H1 (cell line): ENCODE measurements around the gene QPCT. TPM values are rescaled to one million over a fixed set of nuclear protein-coding genes. Genes with fewer than 3 reads are reported as not detected.

Experiments
- CTCF ChIA-PET: fragments of 300-600 bp; sonication (Branson Sonifier 250); formaldehyde crosslinking; loops from one replicate; lab custom pipeline; 2021; ENCODE audit not compliant: partially characterized antibody; lab: Charles Lee
- POLR2A ChIA-PET: fragments of 300-600 bp; sonication (Branson Sonifier 250); formaldehyde crosslinking; loops from one replicate; lab custom pipeline; 2021; ENCODE audit warnings: inconsistent platforms; ENCODE audit not compliant: partially characterized antibody; lab: Charles Lee
- DNase-seq, 2 experiments: peaks; one replicate each; pipeline versions ENCODE4 v3.0.0 to v3.0.0-alpha.2; 2010 to 2022; ENCODE audit warnings: low spot score in 2 of 2, low read depth in 1 of 2, mixed read lengths in 1 of 2
- FAIRE-seq: peaks from 2 replicates; lab custom pipeline; 2011; peaks lifted over from hg19 to GRCh38; lab: Jason Lieb, UNC
- H2AFZ ChIP-seq: 2 replicates; pipeline ENCODE4 v1.8.1; 2012; ENCODE audit warnings: low read length, inconsistent platforms
- H2AK5ac ChIP-seq: 2 replicates; pipeline ENCODE4 v1.6.1; 2013; ENCODE audit warnings: low read depth, low read length
- H2BK120ac ChIP-seq: replicated peaks from 2 replicates; pipeline ENCODE3; 2013; ENCODE audit warnings: low read depth, low read length, inconsistent platforms
- H2BK12ac ChIP-seq: 2 replicates; pipeline ENCODE4 v1.6.1; 2013; ENCODE audit warnings: low read depth, low read length
- H2BK15ac ChIP-seq: 2 replicates; pipeline ENCODE4 v1.6.1; 2013; ENCODE audit warnings: low read length
- H2BK20ac ChIP-seq: 2 replicates; pipeline ENCODE4 v1.6.1; 2013; ENCODE audit warnings: low read length
- H2BK5ac ChIP-seq: 2 replicates; pipeline ENCODE4 v1.6.1; 2013; ENCODE audit warnings: low read depth, low read length
- H3K14ac ChIP-seq: 2 replicates; pipeline ENCODE4 v1.6.1; 2013; ENCODE audit warnings: inconsistent platforms; ENCODE audit not compliant: insufficient read length
- H3K18ac ChIP-seq: 2 replicates; pipeline ENCODE4 v1.6.1; 2013; ENCODE audit warnings: low read length; ENCODE audit errors: extremely low read depth
- H3K23ac ChIP-seq: 2 replicates; pipeline ENCODE4 v1.6.1; 2013; ENCODE audit warnings: inconsistent platforms; ENCODE audit not compliant: insufficient read length
- H3K23me2 ChIP-seq: 2 replicates; pipeline ENCODE4 v1.6.1; 2013; ENCODE audit warnings: low read depth, low read length
- H3K27ac ChIP-seq: 2 replicates; pipeline ENCODE4 v1.6.1; 2011; ENCODE audit warnings: low read depth, low read length, inconsistent platforms
- H3K27me3 ChIP-seq, 4 experiments: replicated peaks in 1 of 4; 1 replicate in 1 of 4; 2 replicates in 3 of 4; pipeline versions ENCODE4 v1.6.1 to v1.8.1; 2011 to 2013; ENCODE audit warnings: low read length in 3 of 4, mild to moderate bottlenecking in 3 of 4, inconsistent platforms in 2 of 4, mixed read lengths in 2 of 4, moderate library complexity in 1 of 4; ENCODE audit not compliant: control insufficient read depth in 3 of 4, insufficient read depth in 3 of 4; ENCODE audit errors: extremely low read depth in 1 of 4
- H3K36me3 ChIP-seq, 4 experiments: 2 replicates each; pipeline versions ENCODE4 v1.6.1 to v1.8.1; 2011 to 2013; ENCODE audit warnings: mild to moderate bottlenecking in 4 of 4, low read length in 3 of 4, moderate library complexity in 2 of 4, control low read depth in 1 of 4, inconsistent platforms in 1 of 4; ENCODE audit not compliant: insufficient read depth in 4 of 4, control insufficient read depth in 2 of 4
- H3K4ac ChIP-seq: replicated peaks from 2 replicates; pipeline ENCODE3; 2013; ENCODE audit warnings: low read length, low read depth, mixed read lengths, inconsistent platforms; ENCODE audit not compliant: insufficient read length
- H3K4me1 ChIP-seq, 4 experiments: replicated peaks in 1 of 4; 1 replicate in 1 of 4; 2 replicates in 3 of 4; pipeline versions ENCODE4 v1.6.1 to v1.8.1; 2011 to 2013; ENCODE audit warnings: low read length in 3 of 4, inconsistent platforms in 2 of 4, mixed read lengths in 1 of 4; ENCODE audit not compliant: insufficient read depth in 4 of 4, control insufficient read depth in 3 of 4
- H3K4me2 ChIP-seq, 2 experiments: 2 replicates each; pipeline versions ENCODE4 v1.6.1 to v1.8.1; 2011 to 2013; ENCODE audit warnings: low read depth in 2 of 2, low read length in 2 of 2, control low read depth in 1 of 2, inconsistent platforms in 1 of 2, mild to moderate bottlenecking in 1 of 2; ENCODE audit not compliant: insufficient read depth in 1 of 2
- H3K4me3 ChIP-seq, 4 experiments: fragments of 200-600, 300-600 bp in 1 of 4; sonication (generic), shearing (Covaris generic), sonication (Bioruptor Twin) in 1 of 4; 2 replicates each; pipeline versions ENCODE4 v1.5.1 to v1.8.1; 2011 to 2016; ENCODE audit warnings: low read length in 4 of 4, low read depth in 3 of 4, control low read depth in 2 of 4, inconsistent platforms in 2 of 4, mild to moderate bottlenecking in 2 of 4, mixed read lengths in 1 of 4, moderate library complexity in 1 of 4; ENCODE audit not compliant: insufficient read depth in 2 of 4; ENCODE audit errors: extremely low read depth in 1 of 4
- H3K56ac ChIP-seq: replicated peaks from 2 replicates; pipeline ENCODE3; 2013; ENCODE audit warnings: low read depth, mild to moderate bottlenecking, mixed read lengths, low read length, inconsistent platforms; ENCODE audit not compliant: insufficient read length
- H3K79me1 ChIP-seq: 2 replicates; pipeline ENCODE4 v1.6.1; 2013; ENCODE audit warnings: low read depth, low read length, control low read depth
- H3K79me2 ChIP-seq, 2 experiments: 2 replicates each; pipeline versions ENCODE4 v1.6.1 to v1.8.1; 2012 to 2013; ENCODE audit warnings: low read length in 2 of 2, mild to moderate bottlenecking in 2 of 2, inconsistent platforms in 1 of 2; ENCODE audit not compliant: insufficient read depth in 2 of 2, control insufficient read depth in 1 of 2
- H3K9ac ChIP-seq, 4 experiments: replicated peaks in 1 of 4; 1 replicate in 1 of 4; 2 replicates in 3 of 4; pipeline versions ENCODE4 v1.6.1 to v1.8.1; 2011 to 2013; ENCODE audit warnings: low read depth in 3 of 4, low read length in 3 of 4, control low read depth in 2 of 4, mild to moderate bottlenecking in 2 of 4, moderate library complexity in 2 of 4, inconsistent platforms in 1 of 4; ENCODE audit errors: extremely low read depth in 1 of 4
- H3K9me3 ChIP-seq, 2 experiments: 2 replicates each; pipeline versions ENCODE4 v1.6.1 to v1.8.1; 2012 to 2013; ENCODE audit warnings: mild to moderate bottlenecking in 2 of 2, moderate library complexity in 2 of 2, control low read depth in 1 of 2, inconsistent platforms in 1 of 2, low read depth in 1 of 2, low read length in 1 of 2, mixed read lengths in 1 of 2; ENCODE audit not compliant: insufficient read depth in 2 of 2
- H4K20me1 ChIP-seq, 2 experiments: replicated peaks in 1 of 2; 2 replicates each; pipeline versions ENCODE3 to v1.8.1; 2011 to 2013; ENCODE audit warnings: inconsistent platforms in 2 of 2, low read length in 2 of 2, mild to moderate bottlenecking in 1 of 2; ENCODE audit not compliant: insufficient read depth in 2 of 2, control insufficient read depth in 1 of 2
- H4K5ac ChIP-seq: 2 replicates; pipeline ENCODE4 v1.6.1; 2013; ENCODE audit warnings: low read length, low read depth, mixed read lengths, inconsistent platforms; ENCODE audit not compliant: insufficient read length
- H4K8ac ChIP-seq: 2 replicates; pipeline ENCODE4 v1.8.0; 2013; ENCODE audit warnings: mild to moderate bottlenecking, moderate library complexity, low read length, inconsistent platforms; ENCODE audit not compliant: insufficient read depth; ENCODE audit errors: extremely low read depth
- H4K91ac ChIP-seq: replicated peaks from 2 replicates; pipeline ENCODE3; 2013; ENCODE audit warnings: low read length, mixed read lengths, inconsistent platforms; ENCODE audit not compliant: insufficient read length
- CHD1 ChIP-seq: IDR thresholded peaks from 2 replicates; pipeline ENCODE4 v1.6.1; 2012; ENCODE audit warnings: low read depth, low read length, improper control_type of control experiment
- POLR2AphosphoS5 ChIP-seq: IDR thresholded peaks from 2 replicates; pipeline ENCODE4 v1.6.1; 2011; ENCODE audit warnings: low read depth, low read length
- SP1 ChIP-seq: IDR thresholded peaks from 2 replicates; pipeline ENCODE4 v1.6.1; 2011; ENCODE audit warnings: low read depth, low read length
- WGBS, 2 experiments: shearing (Covaris generic) in 1 of 2; methylation state at CpG; one replicate each; pipeline versions ENCODE4 v1.1.6 to v1.1.7; 2013 to 2015; ENCODE audit warnings: low lambda C conversion rate in 2 of 2, mixed read lengths in 2 of 2, inconsistent platforms in 1 of 2, low coverage in 1 of 2, missing lambda C conversion rate in 1 of 2; ENCODE audit not compliant: insufficient replicate concordance in 2 of 2, insufficient coverage in 1 of 2, insufficient read length in 1 of 2; ENCODE audit errors: extremely low coverage in 1 of 2, missing lambda C conversion rate in 1 of 2; 5-methylcytosine and 5-hydroxymethylcytosine counted together
- polyA plus RNA-seq, 7 experiments: library from polyadenylated mRNA; depleted of rRNA in 3 of 7; stranded (reverse) in 5 of 7; unstranded in 2 of 7; fragments of >200 nt in 5 of 7; fragments of 200-250 nt in 2 of 7; gene quantifications; 1 replicate in 5 of 7; 2 replicates in 1 of 7; 4 replicates in 1 of 7; pipeline versions ENCODE4 v1.2.1 to v1.2.3, GENCODE V29; 2011 to 2013; ENCODE audit warnings: missing spikeins in 2 of 7, mixed read lengths in 2 of 7
- total RNA-seq: library from RNA; stranded (reverse); fragmentation: NEBNext Ultra II Directional; extraction: Animal tissue kit (Norgen Biotek cat#: 25700); gene quantifications from 2 replicates; pipeline ENCODE4 v1.2.1, GENCODE V29; 2021

QPCT gene
- total and polyA plus RNA-seq, 2 of the 8 experiments (the other 6 are each of a cell fraction or from before 2014, with no cell fraction given) = 4.0 to 4.3 TPM

GRCh38 chr2:37402636-37403035, 58.2 kb downstream of the QPCT start:
- H3K36me3 ChIP-seq = no peaks in the 10 kb centered on the region
- no peaks in the 10 kb centered on the region for H3K27me3 ChIP-seq
- no peaks in the 10 kb centered on the region for H3K79me2 ChIP-seq
- no peak overlapping the region for H3K14ac ChIP-seq
- DNase-seq (no peak), FAIRE-seq (no peak)
- no peak overlapping the region for H2AFZ ChIP-seq
- no peaks in the 10 kb centered on the region for H3K4me1 ChIP-seq
- no peak overlapping the region for H3K27ac ChIP-seq
- H3K56ac ChIP-seq = no peak overlapping the region
- no peak overlapping the region for H4K91ac ChIP-seq
- no peak overlapping the region for H2BK5ac ChIP-seq
- H3K4me3 ChIP-seq = no peak overlapping the region
- no peak overlapping the region for H3K4ac ChIP-seq
- H4K8ac ChIP-seq = no peak overlapping the region
- ChIA-PET POLR2A (no interaction called here), CTCF (interaction anchor here (3.6 kb wide), 2 partner anchors 13 to 475 kb away, joined by 13 to 30 read pairs; no protein-coding TSS in a partner anchor)
- no peak overlapping the region for H2AK5ac ChIP-seq
- no peak overlapping the region for H3K18ac ChIP-seq
- no peak overlapping the region for H3K9ac ChIP-seq
- H4K20me1 ChIP-seq = no peaks in the 10 kb centered on the region
- TF ChIP-seq CHD1 (no peak), SP1 (no peak), POLR2AphosphoS5 (no peak)
- H2BK120ac ChIP-seq = no peak overlapping the region
- H4K5ac ChIP-seq = no peak overlapping the region
- H3K4me2 ChIP-seq = no peak overlapping the region
- H3K23me2 ChIP-seq = no peaks in the 10 kb centered on the region
- H2BK12ac ChIP-seq = no peak overlapping the region
- H2BK15ac ChIP-seq = no peak overlapping the region
- H3K9me3 ChIP-seq = no peaks in the 10 kb centered on the region
- H3K79me1 ChIP-seq = no peaks in the 10 kb centered on the region
- H3K23ac ChIP-seq = no peak overlapping the region
- 90% methylated on average over 6 of the region's 6 CpGs; no CpG with 5 or more reads in 1 of the 2 experiments for WGBS, 2 experiments
- no peak overlapping the region for H2BK20ac ChIP-seq
